Stimulated activated naive CD8-positive, alpha-beta T cell treated with anti-CD3 and anti-CD28 coated beads, Interleukin-15, amount 100 ng/mL, for 72 hours (primary cell): ENCODE results near the gene CASP10.

Source experiments
- ATAC-seq: fragments of 150-1000 bp; cut with Tn5 transposase; 2 replicates; pipeline ENCODE4 v1.10.0; 2021; ENCODE audit warnings: mild to moderate bottlenecking, moderate library complexity
- DNase-seq, 2 donors: peaks; one replicate each; pipeline ENCODE4 v3.0.0; 2021 to 2022
- H3K27ac Mint-ChIP-seq, 2 donors: one replicate each; pipeline ENCODE4 v1.8.0; 2022; ENCODE audit warnings: mild to moderate bottlenecking in 2 of 2, mixed read lengths in 2 of 2, moderate library complexity in 2 of 2
- H3K27me3 Mint-ChIP-seq: one replicate; pipeline ENCODE4 v1.8.0; 2022; ENCODE audit warnings: mixed read lengths
- H3K4me1 Mint-ChIP-seq: one replicate; pipeline ENCODE4 v1.8.0; 2022; ENCODE audit warnings: mild to moderate bottlenecking, mixed read lengths
- H3K4me3 Mint-ChIP-seq, 2 donors: one replicate each; pipeline ENCODE4 v1.8.0; 2022; ENCODE audit warnings: mild to moderate bottlenecking in 2 of 2, mixed read lengths in 2 of 2, moderate library complexity in 1 of 2
- H3K9me3 Mint-ChIP-seq, 2 donors: one replicate each; pipeline ENCODE4 v1.8.0; 2022; ENCODE audit warnings: mixed read lengths in 2 of 2

CASP10 gene

DNA sequence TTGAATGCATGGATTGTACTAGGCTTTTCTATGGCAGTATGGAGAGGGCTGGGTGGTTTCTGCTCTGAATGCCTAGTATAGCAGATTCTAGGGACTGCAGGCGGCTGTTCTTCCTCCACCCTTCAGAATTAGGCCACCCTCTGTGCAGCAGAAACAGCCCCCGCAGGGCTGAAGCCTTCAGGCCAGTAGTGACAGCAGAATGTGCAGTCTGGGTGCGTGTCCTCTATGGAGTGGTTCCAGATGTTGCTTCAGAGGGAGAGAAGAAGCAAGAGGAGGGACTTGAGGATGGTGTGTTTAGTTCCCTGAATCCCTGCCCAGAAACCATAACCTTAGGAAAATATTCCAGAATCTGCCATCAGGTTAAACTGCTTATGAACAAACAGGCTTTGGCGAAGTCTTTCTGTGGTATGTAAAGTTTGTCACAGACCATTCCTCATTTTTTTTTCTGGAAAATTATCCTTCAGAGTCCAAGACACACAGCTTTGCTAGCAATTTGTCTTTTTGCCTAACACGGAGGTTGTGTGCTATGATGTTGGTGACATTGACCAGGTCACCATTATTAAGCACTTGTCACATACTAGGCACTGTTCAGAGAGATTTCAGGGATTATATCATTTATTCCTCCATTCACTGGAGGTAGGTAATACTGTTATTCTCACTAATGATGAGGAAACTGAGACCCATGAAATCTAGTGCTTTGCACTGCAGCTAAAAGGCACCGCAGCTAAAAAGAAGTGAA lies 21.1 kb downstream of the CASP10 start:
- H3K4me1 Mint-ChIP-seq, result peaks cover 45% of the 10 kb centered on the region
- DNase-seq (no peak), ATAC-seq (no peak)
- H3K4me3 Mint-ChIP-seq, result no peak overlapping the region
- H3K9me3 Mint-ChIP-seq, result no peaks in the 10 kb centered on the region
- H3K27me3 Mint-ChIP-seq, result no peaks in the 10 kb centered on the region
- H3K27ac Mint-ChIP-seq, result no peak overlapping the region

DNA sequence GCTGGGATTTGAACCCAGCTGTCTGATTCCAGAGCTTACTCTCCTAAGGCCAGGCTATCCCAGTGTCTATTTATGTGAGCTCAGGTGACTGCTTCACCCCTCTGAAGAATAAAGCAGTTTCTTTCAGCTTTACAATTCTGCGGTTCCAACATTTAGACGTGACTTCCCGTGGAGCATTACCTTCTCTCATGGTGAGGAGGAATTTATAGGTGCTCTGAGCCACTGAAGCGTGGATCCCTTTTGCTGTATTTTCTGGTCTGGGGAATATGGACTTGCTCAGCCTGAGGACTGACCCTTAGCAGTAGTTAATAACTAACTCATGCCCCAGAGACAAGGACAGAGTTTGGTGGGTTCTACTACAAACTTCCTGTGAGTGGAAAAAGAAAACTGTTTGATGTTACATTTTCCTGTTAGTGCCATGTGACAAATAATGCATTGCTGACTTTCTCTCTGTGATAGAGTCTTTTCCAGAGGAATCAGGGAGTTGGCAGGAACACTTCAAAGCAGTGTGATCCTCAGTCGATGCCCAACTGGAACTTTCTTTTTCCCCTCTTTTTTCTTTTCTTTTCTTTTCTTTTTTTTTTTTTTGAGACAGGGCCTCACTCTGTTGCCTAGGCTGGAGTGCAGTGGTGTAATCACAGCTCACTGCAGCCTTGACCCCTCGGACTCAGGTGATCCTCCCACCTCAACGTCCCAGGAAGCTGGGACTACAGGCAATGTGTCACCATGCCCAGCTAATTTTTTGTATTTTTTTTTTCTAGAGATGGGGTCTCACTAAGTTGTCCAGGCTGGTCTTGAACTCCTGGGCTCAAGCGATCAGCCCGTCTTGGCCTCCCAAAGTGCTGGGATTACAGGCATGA lies 21.9 kb downstream of the CASP10 start:
- no peak for ATAC-seq
- H3K9me3 Mint-ChIP-seq, result no peaks in the 10 kb centered on the region
- peak overlapping the region in 1 of 2 donors; percentile 89 for H3K27ac Mint-ChIP-seq
- peaks cover 43% of the 10 kb centered on the region for H3K4me1 Mint-ChIP-seq
- no peaks in the 10 kb centered on the region for H3K27me3 Mint-ChIP-seq
- no peak for DNase-seq
- H3K4me3 Mint-ChIP-seq, result no peak overlapping the region

GRCh38 chr2:201205515-201205849 lies 22.5 kb downstream of the CASP10 start:
- H3K27me3 Mint-ChIP-seq, result no peaks in the 10 kb centered on the region
- DNase-seq (no peak), ATAC-seq (no peak)
- no peak overlapping the region for H3K4me3 Mint-ChIP-seq
- H3K4me1 Mint-ChIP-seq, result peaks cover 40% of the 10 kb centered on the region
- H3K27ac Mint-ChIP-seq, result no peak overlapping the region
- no peaks in the 10 kb centered on the region for H3K9me3 Mint-ChIP-seq

GRCh38 chr2:201208563-201209252 lies 25.8 kb downstream of the CASP10 start:
- no peaks in the 10 kb centered on the region for H3K27me3 Mint-ChIP-seq
- no peak for DNase-seq
- H3K27ac Mint-ChIP-seq, result no peak overlapping the region
- ATAC-seq, result no peak
- peaks cover 34% of the 10 kb centered on the region for H3K4me1 Mint-ChIP-seq
- H3K4me3 Mint-ChIP-seq, result no peak overlapping the region
- no peaks in the 10 kb centered on the region for H3K9me3 Mint-ChIP-seq

DNA sequence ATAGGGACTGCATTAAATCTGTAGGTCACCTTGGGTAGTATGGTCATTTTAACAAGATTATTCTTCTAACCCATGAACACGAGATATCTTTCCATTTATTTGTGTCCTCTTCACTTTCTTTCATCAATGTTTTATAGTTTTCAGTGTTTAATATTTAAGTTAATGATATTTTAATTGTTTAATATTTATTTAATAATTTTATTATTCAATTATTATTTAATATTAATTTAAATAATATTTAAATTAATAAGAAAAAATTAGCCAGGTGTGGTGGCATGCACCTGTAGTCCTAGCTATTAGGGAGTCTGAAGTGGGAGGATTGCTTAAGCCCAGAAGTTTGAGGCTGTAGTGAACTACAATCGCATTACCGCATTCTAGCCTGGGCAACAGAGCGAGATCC lies 33.0 kb downstream of the CASP10 start:
- Mint-ChIP-seq H3K27ac (no peak overlapping the region), H3K4me3 (no peak overlapping the region), H3K9me3 (no peaks in the 10 kb centered on the region), H3K4me1 (peaks cover 52% of the 10 kb centered on the region), H3K27me3 (no peaks in the 10 kb centered on the region)
- ATAC-seq (no peak), DNase-seq (no peak)

GRCh38 chr2:201216918-201217317 lies 34.0 kb downstream of the CASP10 start:
- Mint-ChIP-seq H3K27ac (no peak overlapping the region), H3K4me1 (peaks cover 55% of the 10 kb centered on the region), H3K4me3 (no peak overlapping the region), H3K27me3 (no peaks in the 10 kb centered on the region), H3K9me3 (no peaks in the 10 kb centered on the region)
- ATAC-seq, result peak; percentile 57
- DNase-seq, result no peak

- Mint-ChIP-seq H3K9me3 (no peaks in the 10 kb centered on the region), H3K27me3 (no peaks in the 10 kb centered on the region), H3K4me3 (no peak overlapping the region), H3K27ac (no peak overlapping the region), H3K4me1 (peaks cover 66% of the 10 kb centered on the region)
- DNase-seq, result no peak
- no peak for ATAC-seq
Observed at GRCh38 chr2:201218780-201219179, 35.8 kb downstream of the CASP10 start.

GRCh38 chr2:201219328-201220096 lies 36.6 kb downstream of the CASP10 start:
- DNase-seq (no peak), ATAC-seq (no peak)
- Mint-ChIP-seq H3K27ac (peak overlapping the region; percentile 11 to 77), H3K4me3 (peak overlapping the region; percentile 9 to 30), H3K9me3 (no peaks in the 10 kb centered on the region), H3K27me3 (no peaks in the 10 kb centered on the region), H3K4me1 (peaks cover 73% of the 10 kb centered on the region)

DNA sequence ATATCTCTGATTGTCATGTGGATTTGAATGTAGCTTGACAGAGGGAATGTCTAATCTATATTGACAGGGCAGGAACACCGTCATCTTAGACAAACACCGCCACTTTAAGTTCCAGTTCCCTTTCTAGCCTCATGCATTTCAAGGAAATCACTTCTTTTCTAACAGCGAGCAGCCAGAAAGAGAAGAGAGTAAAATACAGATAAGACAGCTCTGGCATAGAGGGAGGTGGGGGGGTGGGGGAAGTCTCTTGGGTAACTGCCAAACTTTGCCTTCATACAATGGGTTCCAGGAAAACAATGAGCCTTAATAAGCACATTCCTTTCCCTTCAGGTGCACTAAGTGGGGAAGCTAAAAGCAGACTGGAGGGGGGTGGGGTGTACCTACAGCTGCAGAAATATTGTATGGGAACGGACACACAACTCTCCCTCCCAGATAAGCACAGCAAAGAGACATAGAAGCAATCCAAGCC lies 37.2 kb downstream of the CASP10 start:
- peaks cover 78% of the 10 kb centered on the region for H3K4me1 Mint-ChIP-seq
- DNase-seq (no peak), ATAC-seq (no peak)
- no peaks in the 10 kb centered on the region for H3K27me3 Mint-ChIP-seq
- H3K27ac Mint-ChIP-seq, result peak overlapping the region; percentile 11 to 80
- peak overlapping the region in 1 of 2 donors; percentile 30 for H3K4me3 Mint-ChIP-seq
- no peaks in the 10 kb centered on the region for H3K9me3 Mint-ChIP-seq

DNA sequence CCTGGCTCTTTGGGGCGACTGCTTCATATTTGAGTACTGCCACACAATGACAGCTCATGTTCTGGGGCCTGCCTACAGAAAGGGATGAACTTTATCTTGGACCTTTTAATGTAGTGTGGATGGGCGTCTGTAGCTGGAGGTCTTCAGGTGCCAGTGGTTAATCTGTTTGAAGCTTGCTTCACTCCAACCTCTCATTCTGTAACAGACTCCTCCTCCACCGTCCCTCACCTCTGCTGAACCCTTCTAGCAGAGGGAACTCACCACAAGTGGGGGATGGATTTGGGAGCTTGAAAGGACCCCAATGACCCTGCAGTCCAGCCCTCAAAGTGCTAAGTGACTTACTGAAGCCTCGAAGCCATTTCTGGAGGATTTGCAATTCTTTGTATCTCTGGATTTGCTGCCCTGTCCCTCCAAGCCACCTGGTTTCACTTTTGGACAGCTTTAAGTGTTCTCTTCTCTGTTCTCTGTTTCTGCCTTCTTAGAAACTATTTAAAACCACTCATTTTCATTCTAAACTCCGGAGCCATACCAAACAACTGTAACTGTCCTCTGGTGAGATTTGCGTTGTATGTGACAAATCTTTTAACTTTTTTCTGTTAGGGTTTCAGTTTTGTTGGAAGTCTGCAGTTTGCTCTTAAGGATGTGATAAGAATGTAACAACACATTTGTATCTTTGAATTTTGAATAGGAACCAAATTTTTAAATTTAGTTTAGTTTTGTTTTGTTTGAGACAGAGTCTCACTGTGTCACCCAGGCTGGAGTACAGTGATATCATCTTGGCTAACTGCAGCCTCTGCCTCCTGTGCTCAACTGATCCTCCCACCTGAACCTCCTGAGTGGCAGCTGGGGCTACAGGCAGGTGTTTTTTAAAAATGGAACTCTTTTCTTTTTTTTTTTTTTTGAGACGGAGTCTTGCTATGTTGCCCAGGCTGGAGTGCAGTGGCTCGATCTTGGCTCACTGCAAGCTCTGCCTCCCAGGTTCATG lies 40.4 kb downstream of the CASP10 start:
- H3K4me1 Mint-ChIP-seq, result peaks cover 86% of the 10 kb centered on the region
- DNase-seq, result no peak
- no peaks in the 10 kb centered on the region for H3K27me3 Mint-ChIP-seq
- peak; percentile 57 for ATAC-seq
- H3K27ac Mint-ChIP-seq, result peak overlapping the region; percentile 50 to 66
- H3K9me3 Mint-ChIP-seq, result no peaks in the 10 kb centered on the region
- peak overlapping the region; percentile 44 for H3K4me3 Mint-ChIP-seq

DNA sequence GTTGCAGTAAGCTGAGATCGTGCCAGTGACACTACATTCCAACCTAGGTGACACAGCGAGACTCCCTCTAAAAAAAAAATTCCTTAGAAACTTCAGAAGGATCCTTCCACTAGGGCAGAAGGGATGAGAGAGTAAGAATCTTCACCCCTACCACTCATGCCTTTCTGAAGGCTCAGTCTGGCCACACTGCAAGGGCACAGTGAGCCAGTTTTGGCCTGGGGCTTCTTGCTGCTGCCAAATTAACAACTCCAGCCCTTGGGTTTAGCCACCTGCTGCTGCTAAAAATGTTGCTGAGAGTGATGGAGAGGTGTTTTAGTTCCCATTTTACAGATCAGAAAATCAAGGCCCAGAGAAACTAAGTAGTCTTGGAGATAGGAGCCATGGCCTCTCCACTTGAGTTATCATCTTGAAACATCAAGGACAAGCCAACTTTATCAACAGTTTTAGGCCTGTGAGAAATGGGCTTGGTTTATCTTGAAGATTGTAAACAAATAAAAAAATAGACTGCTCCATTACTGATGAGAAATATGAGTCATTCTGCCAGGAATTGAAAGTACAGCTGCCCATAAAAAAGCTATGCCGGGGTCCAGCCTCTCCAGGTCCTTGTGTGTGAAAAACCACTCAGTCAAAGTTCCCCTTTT lies 45.5 kb downstream of the CASP10 start:
- no peaks in the 10 kb centered on the region for H3K27me3 Mint-ChIP-seq
- ATAC-seq (no peak), DNase-seq (no peak)
- peak overlapping the region; percentile 83 to 84 for H3K4me3 Mint-ChIP-seq
- no peaks in the 10 kb centered on the region for H3K9me3 Mint-ChIP-seq
- H3K4me1 Mint-ChIP-seq, result peaks cover 88% of the 10 kb centered on the region
- H3K27ac Mint-ChIP-seq, result peak overlapping the region; percentile 96 to 98

DNA sequence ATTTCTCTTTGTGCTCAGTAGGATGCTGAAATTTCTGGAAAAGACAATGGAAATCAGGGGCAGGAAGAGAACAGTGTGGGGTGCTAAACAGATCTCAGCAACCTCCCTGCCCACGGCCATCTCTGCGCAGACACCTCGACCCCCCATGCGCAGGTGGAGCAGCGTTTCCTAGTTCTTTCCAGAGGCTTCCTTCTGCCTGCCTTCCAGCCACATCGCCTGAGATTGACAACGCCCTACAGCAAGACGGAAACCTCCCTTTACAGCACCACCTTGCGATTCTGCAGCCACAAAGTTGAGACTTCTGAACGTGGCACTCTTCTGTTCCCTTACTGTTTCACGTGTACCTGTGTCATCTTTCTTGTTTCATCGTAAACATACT lies 46.0 kb downstream of the CASP10 start:
- Mint-ChIP-seq H3K27me3 (no peaks in the 10 kb centered on the region), H3K27ac (peak overlapping the region; percentile 96 to 98), H3K9me3 (no peaks in the 10 kb centered on the region), H3K4me1 (peaks cover 84% of the 10 kb centered on the region), H3K4me3 (peak overlapping the region; percentile 83 to 84)
- ATAC-seq (no peak), DNase-seq (no peak)

DNA sequence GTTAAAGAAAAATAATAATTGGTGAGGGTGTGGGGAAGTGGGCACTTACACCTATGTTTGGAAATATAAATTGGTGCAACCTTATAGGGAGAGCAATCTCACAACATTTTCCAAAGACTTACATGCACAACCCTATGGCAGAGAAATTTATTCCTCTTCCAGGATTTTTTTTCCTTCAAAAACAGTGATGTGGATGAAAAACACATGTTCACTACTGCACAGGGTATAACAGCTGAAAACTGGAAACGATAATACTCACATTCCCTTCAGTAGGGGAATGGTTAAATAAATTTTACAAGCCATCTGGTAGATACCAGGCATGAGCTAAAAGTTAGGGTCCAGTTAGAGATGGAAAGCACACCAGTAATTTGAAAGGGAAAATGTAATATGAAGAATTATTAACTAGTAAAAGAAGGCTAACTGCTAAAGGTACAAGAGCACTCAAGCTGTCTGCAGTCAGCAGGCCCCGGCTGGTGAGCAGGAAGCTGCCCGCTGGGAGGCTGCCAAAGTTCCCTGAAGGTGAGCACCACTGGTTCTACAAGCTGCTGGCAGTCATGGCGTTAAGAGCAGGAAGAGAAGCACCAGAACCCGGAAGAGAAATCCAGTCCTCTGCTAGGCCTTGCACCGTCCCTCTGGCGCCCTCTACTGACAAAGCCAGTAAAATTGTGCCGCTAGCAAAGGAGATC lies 49.0 kb downstream of the CASP10 start:
- Mint-ChIP-seq H3K4me1 (peaks cover 68% of the 10 kb centered on the region), H3K9me3 (no peaks in the 10 kb centered on the region), H3K27ac (peak overlapping the region; percentile 75 to 93), H3K27me3 (no peaks in the 10 kb centered on the region), H3K4me3 (peak overlapping the region; percentile 74 to 97)
- ATAC-seq, result peak; percentile 64
- DNase-seq, result peak; percentile 91 to 94
